ENCODE measurements around the gene TRIM24. TPM values are rescaled to one million over a fixed set of nuclear protein-coding genes. Genes with fewer than 3 reads are reported as not detected.

TRIM24 gene
- total and polyA plus RNA-seq, 10 donors = 5.2 to 22.3 (median 15.3) TPM

- peaks cover 0 to 10% (median 0%) of the 10 kb centered on the region in 6 donors for H3K4me1 ChIP-seq
- intact Hi-C loops (cut with DNase I; ENCODE audit: low total_unique reads) = no loop called here
- H3K4me3 ChIP-seq = no peak overlapping the region
- 73 to 80% (median 80%) methylated on average over 4 of the region's 4 CpGs for WGBS, 5 donors
- H3K27ac ChIP-seq = no peak overlapping the region
- H3K9me3 ChIP-seq = no peaks in the 10 kb centered on the region
- no peak for DNase-seq
- H3K27me3 ChIP-seq (replicated peaks in 1 of 7) = no peaks in the 10 kb centered on the region
- peaks cover 0 to 5% (median 0%) of the 10 kb centered on the region in 6 donors for H3K36me3 ChIP-seq
- TF ChIP-seq POLR2A (IDR thresholded peaks at IDR 0.05) = no peak
Measured at GRCh38 chr7:138491612-138492386, 31.7 kb downstream of the TRIM24 start.

GRCh38 chr7:138492423-138492822 lies 32.4 kb downstream of the TRIM24 start:
- Histone ChIP-seq H3K36me3 (peaks cover 0 to 5% (median 0%) of the 10 kb centered on the region in 6 donors), H3K4me1 (peaks cover 0 to 10% (median 0%) of the 10 kb centered on the region in 6 donors), H3K4me3 (no peak overlapping the region), H3K9me3 (no peaks in the 10 kb centered on the region), H3K27me3 (replicated peaks in 1 of 7) (no peaks in the 10 kb centered on the region), H3K27ac (no peak overlapping the region)
- no peak for DNase-seq
- intact Hi-C loops (cut with DNase I; ENCODE audit: low total_unique reads) = no loop called here
- 86 to 94% (median 90%) methylated on average over 4 of the region's 4 CpGs for WGBS, 5 donors
- TF ChIP-seq POLR2AphosphoS5 (IDR thresholded peaks at IDR 0.05) = no peak
- TF ChIP-seq POLR2A (IDR thresholded peaks at IDR 0.05) = no peak
- no peak for TF ChIP-seq CTCF (IDR thresholded peaks at IDR 0.05 in 8 of 11, conservative IDR thresholded peaks at IDR 0.05 in 3 of 11)

GRCh38 chr7:138493535-138493934 lies 33.5 kb downstream of the TRIM24 start:
- Histone ChIP-seq H3K36me3 (peaks cover 0 to 5% (median 0%) of the 10 kb centered on the region in 6 donors), H3K4me3 (no peak overlapping the region), H3K27me3 (replicated peaks in 1 of 7) (no peaks in the 10 kb centered on the region), H3K9me3 (no peaks in the 10 kb centered on the region), H3K27ac (no peak overlapping the region), H3K4me1 (peaks cover 0 to 10% (median 0%) of the 10 kb centered on the region in 6 donors)
- WGBS, 5 donors = 93 to 100% (median 94%) methylated on average over 3 of the region's 3 CpGs
- DNase-seq = no peak
- no peak for TF ChIP-seq POLR2AphosphoS5 (IDR thresholded peaks at IDR 0.05)
- no peak for TF ChIP-seq POLR2A (IDR thresholded peaks at IDR 0.05)
- no peak for TF ChIP-seq CTCF (IDR thresholded peaks at IDR 0.05 in 8 of 11, conservative IDR thresholded peaks at IDR 0.05 in 3 of 11)
- intact Hi-C loops (cut with DNase I; ENCODE audit: low total_unique reads) = no loop called here

GRCh38 chr7:138495485-138495884 lies 35.4 kb downstream of the TRIM24 start:
- Histone ChIP-seq H3K4me1 (peaks cover 0 to 9% (median 0%) of the 10 kb centered on the region in 6 donors), H3K36me3 (peaks cover 0 to 8% (median 0%) of the 10 kb centered on the region in 6 donors), H3K27ac (no peak overlapping the region), H3K9me3 (peaks cover 0 to 4% (median 0%) of the 10 kb centered on the region in 8 donors), H3K4me3 (no peak overlapping the region), H3K27me3 (replicated peaks in 1 of 7) (no peaks in the 10 kb centered on the region)
- 79 to 95% (median 90%) methylated on average over 1 of the region's 1 CpG for WGBS, 5 donors
- TF ChIP-seq POLR2AphosphoS5 (IDR thresholded peaks at IDR 0.05) (no peak), POLR2A (IDR thresholded peaks at IDR 0.05) (no peak), CTCF (IDR thresholded peaks at IDR 0.05 in 8 of 11, conservative IDR thresholded peaks at IDR 0.05 in 3 of 11) (no peak)
- no peak for DNase-seq
- intact Hi-C loops (cut with DNase I; ENCODE audit: low total_unique reads) = no loop called here

Measured in spleen (tissue), 11 donors.